HEK293T (cell line): ENCODE results near the gene ACKR1.

Experiments used
- ARNT ChIP-seq: fragments of 450-650 bp; IDR thresholded peaks from 2 replicates; pipeline ENCODE4 v1.6.1; 2017; ENCODE audit warnings: mild to moderate bottlenecking
- BHLHE40 ChIP-seq: fragments of 450-650 bp; IDR thresholded peaks from 2 replicates; pipeline ENCODE4 v1.6.1; 2016; ENCODE audit warnings: mild to moderate bottlenecking, moderate library complexity, borderline replicate concordance
- CTBP1 ChIP-seq: fragments of 450-650 bp; IDR thresholded peaks from 2 replicates; pipeline ENCODE4 v1.6.1; 2016; ENCODE audit warnings: borderline replicate concordance
- FOXA1 ChIP-seq: fragments of 450-650 bp; IDR thresholded peaks from 2 replicates; pipeline ENCODE4 v1.6.1; 2016; ENCODE audit warnings: mild to moderate bottlenecking
- HDGF ChIP-seq: fragments of 450-650 bp; IDR thresholded peaks from 2 replicates; pipeline ENCODE4 v1.6.1; 2017; ENCODE audit warnings: antibody characterized with exemption, borderline replicate concordance
- NFRKB ChIP-seq: fragments of 450-650 bp; IDR thresholded peaks from 2 replicates; pipeline ENCODE4 v1.6.1; 2016; ENCODE audit warnings: mild to moderate bottlenecking, moderate library complexity
- SP1 ChIP-seq: fragments of 450-650 bp; IDR thresholded peaks from 2 replicates; pipeline ENCODE4 v1.6.1; 2017
- SUZ12 ChIP-seq: fragments of 450-650 bp; IDR thresholded peaks from 2 replicates; pipeline ENCODE4 v1.6.1; 2016; ENCODE audit warnings: mild to moderate bottlenecking
- TARDBP ChIP-seq: fragments of 450-650 bp; IDR thresholded peaks from 2 replicates; pipeline ENCODE4 v1.6.1; 2016
- TF ChIP-seq, protein P1 (sequence below): fragments of 450-650 bp; IDR thresholded peaks from 2 replicates; pipeline ENCODE4 v1.6.1; 2016

DNA sequence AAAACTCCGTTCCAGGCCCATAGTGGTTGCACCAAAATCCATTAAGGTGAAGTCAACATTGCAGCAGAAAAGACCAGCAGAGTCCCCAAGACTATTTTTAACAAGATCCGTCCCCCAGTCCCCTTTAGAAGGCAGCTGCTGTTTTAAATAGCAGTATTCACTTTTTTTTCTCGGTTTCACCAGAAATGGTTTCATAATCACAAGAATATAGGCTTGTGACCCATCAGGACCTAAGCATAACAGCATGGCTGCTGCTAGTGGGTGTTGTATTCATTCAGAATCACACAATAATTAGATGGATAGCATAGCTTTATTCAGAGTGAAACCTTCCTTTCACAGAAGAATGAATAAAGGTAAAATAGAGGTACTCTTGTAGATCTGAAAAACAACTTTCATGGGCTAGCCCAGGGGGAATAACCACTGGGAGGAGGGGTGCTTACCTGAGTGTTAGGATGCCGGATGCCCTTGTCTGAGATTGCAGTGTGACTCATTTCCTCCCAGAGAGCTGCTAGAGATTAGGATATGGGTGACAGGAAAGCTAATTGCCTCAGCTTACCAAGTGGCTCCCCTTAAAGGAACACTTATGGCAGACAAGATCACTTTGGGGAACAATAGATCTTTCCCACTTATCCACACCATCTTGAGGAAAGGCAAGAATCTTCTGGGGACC is 35.0 kb downstream of the ACKR1 start:
- TF ChIP-seq BHLHE40, result no peak
- TF ChIP-seq SP1, result no peak
- TF ChIP-seq SUZ12, result no peak
- no peak for TF ChIP-seq HDGF
- TF ChIP-seq, protein P1, sequence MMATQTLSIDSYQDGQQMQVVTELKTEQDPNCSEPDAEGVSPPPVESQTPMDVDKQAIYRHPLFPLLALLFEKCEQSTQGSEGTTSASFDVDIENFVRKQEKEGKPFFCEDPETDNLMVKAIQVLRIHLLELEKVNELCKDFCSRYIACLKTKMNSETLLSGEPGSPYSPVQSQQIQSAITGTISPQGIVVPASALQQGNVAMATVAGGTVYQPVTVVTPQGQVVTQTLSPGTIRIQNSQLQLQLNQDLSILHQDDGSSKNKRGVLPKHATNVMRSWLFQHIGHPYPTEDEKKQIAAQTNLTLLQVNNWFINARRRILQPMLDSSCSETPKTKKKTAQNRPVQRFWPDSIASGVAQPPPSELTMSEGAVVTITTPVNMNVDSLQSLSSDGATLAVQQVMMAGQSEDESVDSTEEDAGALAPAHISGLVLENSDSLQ, result no peak
- TF ChIP-seq CTBP1, result no peak
- TF ChIP-seq ARNT, result no peak
- no peak for TF ChIP-seq NFRKB
- TF ChIP-seq TARDBP, result no peak
- no peak for TF ChIP-seq FOXA1
